Myocyte (in vitro differentiated cells): Measurements from ENCODE around the gene IGSF11. TPM values are rescaled to one million over a fixed set of nuclear protein-coding genes. Genes with fewer than 3 reads are reported as not detected.
"Not testable (repeated sequence)": the region's sequence is repeated elsewhere in the genome, so short reads cannot be mapped to it uniquely, and the experiment has no call there.

Source experiments
- DNase-seq: peaks from one replicate; pipeline ENCODE4 v3.0.0-alpha.2; 2012; ENCODE audit warnings: low read depth
- total RNA-seq: library from RNA; depleted of rRNA; stranded (reverse); fragments of >200 nt; gene quantifications from 2 replicates; pipeline ENCODE4 v1.2.3, GENCODE V29; 2014

IGSF11 gene
- total RNA-seq, 1 donor from 2014 or later = 0.27 TPM

DNA sequence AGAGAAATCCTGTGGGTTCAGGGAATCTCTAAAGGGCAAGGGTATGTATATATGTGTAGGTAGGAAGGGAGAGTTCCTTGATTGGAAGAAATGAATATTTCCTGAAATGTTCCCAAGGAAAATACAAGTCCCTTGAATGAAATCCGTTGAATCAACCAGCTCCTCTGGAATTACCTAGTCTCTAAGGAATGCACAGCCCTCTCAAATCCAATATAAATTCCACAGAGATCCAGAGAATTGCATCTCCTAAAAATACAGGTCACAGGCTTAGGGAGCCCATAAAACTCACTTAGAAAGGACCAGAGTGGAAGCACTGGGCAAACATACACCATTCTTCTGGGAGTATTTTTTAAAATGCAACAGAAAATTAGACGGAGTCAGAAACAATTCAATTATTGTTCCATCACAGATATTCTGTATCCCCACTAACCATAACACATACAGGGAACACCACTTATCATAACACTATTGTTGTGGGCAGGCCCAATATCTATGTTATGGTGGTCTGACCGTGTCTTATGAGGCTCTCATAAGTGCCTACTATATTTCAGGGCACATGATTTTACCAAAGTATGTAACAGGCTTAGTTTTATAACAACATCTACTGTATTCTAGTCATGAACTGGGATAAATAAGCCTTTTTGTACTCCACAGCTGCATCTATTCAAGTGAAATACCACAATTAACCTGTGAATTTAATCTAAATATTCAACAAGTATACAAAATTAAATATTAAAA lies 43.7 kb downstream of the IGSF11 start:
- no peak for DNase-seq

DNA sequence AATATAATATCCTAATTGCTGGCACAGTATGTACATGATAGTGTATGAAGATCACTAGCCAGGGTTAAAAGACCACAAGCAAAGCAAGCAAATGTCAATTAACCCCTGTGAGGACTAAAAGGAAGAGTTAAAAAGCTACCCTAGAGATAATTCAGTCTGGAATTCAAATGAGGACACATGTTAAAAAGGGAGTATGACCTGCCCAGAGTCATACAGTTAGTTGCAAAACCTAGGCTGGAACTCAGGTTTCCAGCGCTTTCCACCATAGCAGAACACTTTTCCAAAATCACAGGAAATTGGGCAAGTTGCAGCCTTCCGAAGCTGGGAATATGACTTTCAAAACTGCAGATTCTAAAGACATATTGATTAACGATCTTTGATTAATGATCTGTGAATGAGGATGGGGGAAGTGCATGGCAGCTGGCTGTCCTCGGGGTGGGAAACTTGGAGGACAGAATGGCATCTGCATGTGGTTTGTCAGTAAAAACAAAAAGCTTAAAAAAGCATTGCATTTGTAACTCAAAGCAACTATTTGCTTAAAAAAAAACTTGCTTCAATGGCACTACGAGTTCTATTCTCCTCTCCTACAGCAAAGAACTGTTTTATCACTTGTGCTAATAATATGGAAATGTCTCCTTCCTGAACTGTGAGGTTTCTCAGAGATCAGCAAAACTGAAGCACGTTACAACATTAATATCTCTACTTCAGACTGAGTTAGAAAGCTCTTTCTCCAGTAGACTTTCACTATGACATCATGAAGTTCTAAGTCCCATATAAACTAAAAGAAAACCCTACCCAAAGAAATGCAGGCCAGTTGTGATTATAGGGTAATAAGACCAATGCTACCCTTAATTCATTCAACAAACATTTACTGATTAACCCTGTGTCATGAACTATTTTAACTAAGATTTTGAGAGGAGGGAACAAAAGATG lies 46.2 kb downstream of the IGSF11 start:
- no peak for DNase-seq

DNA sequence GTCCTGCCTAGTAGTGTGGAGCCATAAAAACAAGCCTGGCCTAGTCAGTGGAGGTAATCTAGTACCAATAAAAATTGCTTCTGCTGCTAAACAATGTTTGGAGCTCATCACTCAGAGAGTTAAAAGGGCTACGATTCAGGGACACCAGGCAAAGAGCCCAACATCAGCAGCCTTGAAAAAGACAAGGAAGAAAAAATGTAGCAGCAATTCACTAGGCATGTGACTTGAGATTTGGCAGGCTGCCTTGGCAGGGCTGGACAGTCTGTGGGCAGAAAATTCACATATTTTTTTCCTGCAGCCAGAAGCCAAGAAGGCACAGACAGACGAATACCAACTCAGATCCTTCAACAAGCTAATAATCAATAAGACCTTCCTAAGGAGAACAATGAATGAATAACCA lies 47.2 kb downstream of the IGSF11 start:
- DNase-seq = peak; percentile 47

DNA sequence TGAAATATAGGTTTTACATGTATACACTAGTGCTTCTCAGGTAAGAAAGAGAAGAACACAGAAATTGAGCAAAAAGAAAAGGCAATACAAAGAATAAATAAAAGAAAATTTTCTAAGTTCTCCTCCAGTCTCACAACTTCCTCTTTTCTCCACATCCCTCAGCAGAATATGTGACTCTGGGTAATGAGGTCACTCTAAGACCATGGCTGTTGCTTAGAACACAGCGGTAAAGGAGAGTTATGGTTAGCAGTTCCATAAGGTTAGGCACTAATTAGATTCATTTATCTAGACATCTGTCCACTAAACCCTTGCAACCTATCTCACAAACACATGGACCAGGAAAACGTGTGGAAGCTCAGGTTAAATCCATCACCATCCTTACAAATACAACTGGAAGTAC lies 47.9 kb downstream of the IGSF11 start:
- DNase-seq = no peak

- no peak for DNase-seq
Observed at GRCh38 chr3:118984699-118985098, 49.9 kb downstream of the IGSF11 start.

GRCh38 chr3:118981494-118982134 lies 53.0 kb downstream of the IGSF11 start:
- no peak for DNase-seq

DNA sequence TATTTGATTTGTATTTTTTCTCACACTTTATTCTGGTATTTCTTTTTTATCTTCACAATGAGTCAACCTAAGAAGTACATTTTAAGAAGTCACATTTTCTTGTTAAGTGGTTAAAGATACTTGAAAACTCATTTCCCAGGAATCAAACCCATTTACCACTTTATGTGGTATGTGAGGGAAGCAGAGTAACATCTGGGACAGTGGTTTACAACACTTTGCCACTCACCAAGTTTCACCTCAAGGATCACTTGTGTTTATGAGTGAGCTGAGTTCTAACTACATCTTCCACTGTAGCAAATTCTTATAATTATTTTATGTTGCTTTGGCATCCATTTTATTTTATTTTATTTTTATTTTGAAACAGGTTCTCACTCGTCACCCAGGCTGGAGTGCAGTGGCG lies 53.8 kb downstream of the IGSF11 start:
- no peak for DNase-seq

GRCh38 chr3:118978393-118978758 lies 56.3 kb downstream of the IGSF11 start:
- peak; percentile 54 for DNase-seq

- DNase-seq = peak; percentile 85
Observed at GRCh38 chr3:118977671-118978392, 56.8 kb downstream of the IGSF11 start.

GRCh38 chr3:118977118-118977517 lies 57.5 kb downstream of the IGSF11 start:
- peak; percentile 84 for DNase-seq

- DNase-seq = not testable (repeated sequence)
Observed at GRCh38 chr3:118975476-118975875, 59.2 kb downstream of the IGSF11 start.

- peak; percentile 40 for DNase-seq
Observed at GRCh38 chr3:118974356-118975097, 60.1 kb downstream of the IGSF11 start.

- DNase-seq = no peak
Observed at GRCh38 chr3:118973050-118973449, 61.6 kb downstream of the IGSF11 start.

DNA sequence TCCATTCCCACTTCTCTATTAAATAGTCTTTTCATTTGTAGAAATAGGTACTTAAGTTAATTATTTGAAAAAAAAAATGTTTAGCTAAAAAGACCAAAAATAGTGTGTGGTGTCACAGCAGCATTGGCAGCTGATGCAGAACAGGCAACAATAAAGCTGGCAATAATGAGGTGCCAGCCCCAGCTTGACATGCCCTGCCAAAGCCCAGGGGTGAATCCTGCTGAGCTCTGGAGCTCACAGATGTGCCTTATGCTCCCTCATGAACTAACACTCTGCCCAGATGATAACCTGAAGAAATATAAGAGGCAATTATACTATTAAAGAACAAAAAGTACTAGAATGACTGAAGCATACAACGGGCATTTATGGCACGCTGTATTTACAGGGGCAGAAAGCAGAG lies 63.8 kb downstream of the IGSF11 start:
- no peak for DNase-seq

- DNase-seq = no peak
Observed at GRCh38 chr3:118968640-118969039, 66.0 kb downstream of the IGSF11 start.

GRCh38 chr3:118968111-118968510 lies 66.5 kb downstream of the IGSF11 start:
- DNase-seq = no peak

DNA sequence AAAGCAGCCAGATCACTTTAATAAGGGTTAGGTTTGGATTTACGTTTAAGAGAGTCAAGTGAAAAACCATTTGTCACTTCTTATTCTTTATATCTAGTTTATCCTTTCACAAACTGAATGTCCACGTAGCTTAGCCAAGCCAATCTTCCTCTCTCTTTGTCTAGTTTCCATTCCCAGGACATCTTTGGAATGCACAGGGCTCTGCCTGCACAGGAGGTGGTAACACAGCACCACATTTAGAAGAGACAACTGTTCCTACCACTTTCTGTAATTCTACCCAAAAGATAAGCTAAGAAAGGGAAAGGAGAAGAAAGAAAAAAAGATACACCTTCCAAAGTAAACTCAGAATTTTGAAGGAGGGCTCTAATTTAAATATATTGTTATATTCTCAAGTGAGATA lies 67.9 kb downstream of the IGSF11 start:
- DNase-seq = no peak

GRCh38 chr3:118963711-118964110 lies 70.9 kb downstream of the IGSF11 start:
- no peak for DNase-seq

DNA sequence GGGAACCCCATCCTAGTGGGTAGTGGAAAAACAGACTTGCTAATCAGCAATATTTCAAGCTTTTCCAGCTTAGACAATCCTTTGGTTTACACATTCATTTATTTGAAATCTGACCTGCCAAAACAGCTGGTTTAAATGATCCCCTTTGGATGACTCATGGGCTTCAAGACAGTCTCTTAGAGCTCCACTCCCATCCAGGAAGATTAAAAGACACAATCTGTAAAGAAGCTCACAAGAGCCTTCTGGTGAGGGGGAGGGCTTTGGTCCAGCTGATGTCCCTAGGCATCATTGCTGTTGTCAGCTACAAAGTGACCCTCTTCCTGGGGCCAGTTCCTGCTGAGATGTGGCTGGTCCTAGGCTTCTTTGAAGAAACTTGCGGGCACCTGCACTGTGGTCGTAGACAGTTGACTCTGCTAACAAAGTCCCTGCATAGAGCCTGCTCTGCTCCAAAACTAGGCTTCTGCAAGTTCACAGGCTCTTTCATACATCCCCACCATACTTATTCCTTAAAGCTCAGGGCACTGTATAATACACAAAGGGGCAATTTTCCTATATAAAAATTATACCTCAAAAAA lies 73.7 kb downstream of the IGSF11 start:
- DNase-seq = peak; percentile 64

DNA sequence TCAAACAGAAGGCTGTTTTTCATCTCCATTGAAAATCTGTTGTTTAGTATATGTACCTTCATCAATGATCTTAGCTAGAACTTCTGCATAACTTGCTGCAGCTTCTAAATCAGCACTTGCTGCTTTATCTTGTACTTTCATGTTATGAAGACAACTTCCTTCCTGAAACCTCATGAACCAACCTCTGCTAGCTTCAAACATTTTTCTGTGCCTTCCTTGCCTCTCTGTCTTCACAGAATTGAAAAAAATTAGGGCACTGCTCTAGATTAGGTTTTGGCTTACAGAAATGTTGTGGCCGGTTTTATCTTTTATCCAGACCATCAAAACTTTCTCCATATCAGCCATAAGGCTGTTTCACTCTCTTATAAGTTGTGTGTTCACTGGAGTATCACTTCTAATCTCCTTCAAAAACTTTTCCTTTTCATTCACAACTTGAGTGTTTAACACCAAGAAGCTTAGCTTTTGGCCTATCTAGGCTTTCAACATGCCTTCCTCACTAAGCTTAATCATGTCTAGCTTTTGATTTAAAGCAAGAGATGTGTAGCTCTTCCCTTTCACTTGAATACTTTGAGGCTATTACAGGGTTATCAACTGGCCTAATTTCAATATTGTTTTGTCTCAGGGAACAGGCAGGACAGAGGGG lies 78.6 kb downstream of the IGSF11 start:
- no peak for DNase-seq
